NCI-H1436 (cell line): Measurements from ENCODE around the gene CCDC7.
"Not testable (repeated sequence)": the region's sequence is repeated elsewhere in the genome, so short reads cannot be mapped to it uniquely, and the experiment has no call there.

Experiments used
- DNase-seq: peaks from one replicate; lab custom pipeline; 2025; lab: John Stamatoyannopoulos, UW

The CCDC7 gene

DNA sequence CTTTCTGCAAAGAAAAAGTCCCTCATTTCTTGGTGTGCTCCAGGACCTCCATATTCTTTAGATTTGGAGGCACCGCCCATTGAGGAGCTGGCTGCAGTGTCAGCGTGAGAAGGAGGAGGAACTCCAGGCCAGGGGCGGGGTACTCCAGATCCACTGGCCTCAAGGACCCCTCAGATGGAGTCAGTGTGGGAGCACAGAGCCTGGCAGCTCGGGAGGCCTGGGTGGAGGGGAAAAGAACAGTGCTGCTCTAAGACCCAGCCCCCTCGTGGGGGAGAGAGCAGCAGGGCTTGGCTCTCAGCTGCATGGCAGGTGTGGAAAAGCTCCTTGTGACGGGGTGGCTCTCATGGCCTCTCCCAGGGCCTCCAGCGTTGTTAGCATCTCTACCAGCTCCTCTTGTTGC is 441.5 kb downstream of the CCDC7 start:
- no peak for DNase-seq

DNA sequence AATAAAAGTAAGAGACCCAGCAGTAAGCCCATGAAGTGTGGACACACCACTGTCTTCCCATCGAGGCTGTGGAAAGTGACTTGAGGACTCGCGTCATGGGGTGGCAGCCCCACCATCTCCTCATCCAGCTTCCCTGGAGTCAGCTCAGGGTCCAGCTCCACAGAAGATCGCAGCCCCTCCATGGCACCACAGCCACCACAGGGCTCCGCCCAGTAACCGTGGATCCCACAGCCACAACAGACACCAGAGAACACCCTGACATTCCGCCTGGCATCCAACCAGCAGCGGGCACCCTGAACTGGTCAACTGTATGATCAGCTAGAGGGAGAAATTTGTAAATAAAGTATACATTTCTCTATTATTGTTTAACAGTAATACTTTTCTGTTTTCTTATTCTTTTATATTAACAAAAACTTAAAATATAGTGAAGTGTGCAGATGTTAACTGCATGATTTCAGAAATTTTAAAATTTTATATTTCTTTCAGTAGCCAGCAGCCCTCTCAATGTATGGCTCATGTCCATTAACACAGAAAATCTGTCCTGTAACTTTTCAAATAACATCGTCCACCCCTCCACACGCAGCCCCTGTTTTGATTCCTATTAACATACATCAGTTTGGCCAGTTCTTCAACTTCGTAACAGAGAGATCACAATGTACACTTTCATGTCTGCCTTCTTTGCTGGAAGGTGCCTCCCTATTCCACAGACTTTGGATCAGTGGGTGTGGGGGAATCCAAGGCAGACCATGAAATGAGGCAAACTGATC is 442.4 kb downstream of the CCDC7 start:
- DNase-seq, result no peak

DNA sequence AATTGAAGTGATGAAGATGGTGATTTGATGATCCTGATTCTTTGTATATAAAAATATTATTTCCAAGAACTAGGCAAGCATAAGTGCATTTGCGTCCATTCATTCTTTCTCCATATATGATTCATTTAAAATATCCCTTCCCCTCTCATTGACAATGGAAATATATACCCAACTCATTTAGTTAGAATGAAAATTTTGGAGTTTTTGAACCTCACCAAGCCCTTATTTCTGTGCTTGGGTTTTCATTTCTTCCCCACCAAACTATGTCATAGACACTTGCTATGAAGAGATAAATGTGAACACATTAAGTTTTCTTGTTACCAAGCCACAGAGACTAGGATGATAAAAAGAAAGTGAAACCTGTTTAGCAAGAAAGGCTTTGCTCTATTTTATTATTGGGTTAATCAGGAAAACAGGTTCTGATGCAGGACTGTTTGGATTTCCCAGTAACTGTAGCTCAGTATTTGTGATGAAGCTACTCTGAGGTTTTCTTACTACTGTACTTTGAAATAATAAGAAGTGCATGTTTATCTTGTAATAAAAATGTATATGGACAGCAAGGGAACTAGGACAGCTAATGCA is 443.8 kb downstream of the CCDC7 start:
- no peak for DNase-seq

DNA sequence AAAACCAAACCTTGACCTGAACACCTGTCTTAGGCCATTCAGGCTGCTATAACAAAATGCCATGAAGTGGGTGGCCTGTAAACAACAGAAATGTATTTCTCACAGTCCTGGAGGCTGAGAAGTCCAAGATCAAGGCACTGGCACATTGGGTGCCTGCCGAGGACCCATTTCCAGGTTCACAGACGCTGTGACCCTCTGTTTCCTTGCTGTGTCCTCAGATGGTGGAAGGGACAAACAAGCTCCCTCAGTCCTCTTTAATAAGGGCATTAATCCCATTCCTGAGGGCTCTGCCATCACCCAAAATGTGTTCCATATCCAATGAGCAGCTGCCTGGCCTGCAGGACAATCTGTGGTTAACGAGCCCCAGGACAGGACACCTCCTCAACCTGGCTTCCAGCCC is 444.5 kb downstream of the CCDC7 start:
- DNase-seq, result no peak

DNA sequence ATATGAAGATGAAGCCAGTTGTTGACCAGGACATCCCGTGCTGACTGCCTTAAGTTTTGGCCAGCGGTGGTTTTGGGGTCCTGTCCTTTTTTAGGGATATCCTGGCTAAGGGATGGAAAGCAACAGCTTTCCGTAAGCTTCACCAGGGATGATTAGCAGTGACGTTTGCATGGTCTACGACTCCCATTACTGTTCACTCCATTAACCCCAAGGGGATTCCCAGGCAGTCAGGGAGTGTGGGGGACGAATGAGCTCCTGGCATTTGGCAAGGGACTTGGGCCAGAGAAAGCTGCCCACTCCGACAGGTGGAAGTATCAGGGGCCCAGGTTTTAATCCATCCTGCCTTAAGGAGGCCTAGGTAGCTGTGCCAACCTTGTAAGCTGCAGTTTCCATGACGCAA is 445.3 kb downstream of the CCDC7 start:
- no peak for DNase-seq

DNA sequence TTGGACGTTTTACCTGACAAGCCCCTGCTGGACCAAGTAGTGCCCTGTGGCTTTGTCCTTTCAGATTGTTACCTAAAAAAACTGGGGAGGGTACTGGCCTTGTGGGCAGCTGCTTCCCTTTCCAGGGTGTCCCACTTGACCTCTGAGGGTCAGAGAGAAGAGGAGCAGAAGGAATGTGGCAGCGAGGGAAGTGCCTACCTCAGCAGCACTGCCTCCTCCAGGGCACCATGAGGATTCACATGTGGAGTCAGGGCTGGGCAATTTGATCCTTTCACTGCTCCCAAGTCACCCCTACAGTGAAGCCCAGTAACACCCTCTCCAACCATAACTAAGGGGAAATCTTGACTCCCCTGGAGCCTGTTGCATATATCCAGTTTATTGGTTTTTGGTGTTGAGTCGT is 447.5 kb downstream of the CCDC7 start:
- no peak for DNase-seq

DNA sequence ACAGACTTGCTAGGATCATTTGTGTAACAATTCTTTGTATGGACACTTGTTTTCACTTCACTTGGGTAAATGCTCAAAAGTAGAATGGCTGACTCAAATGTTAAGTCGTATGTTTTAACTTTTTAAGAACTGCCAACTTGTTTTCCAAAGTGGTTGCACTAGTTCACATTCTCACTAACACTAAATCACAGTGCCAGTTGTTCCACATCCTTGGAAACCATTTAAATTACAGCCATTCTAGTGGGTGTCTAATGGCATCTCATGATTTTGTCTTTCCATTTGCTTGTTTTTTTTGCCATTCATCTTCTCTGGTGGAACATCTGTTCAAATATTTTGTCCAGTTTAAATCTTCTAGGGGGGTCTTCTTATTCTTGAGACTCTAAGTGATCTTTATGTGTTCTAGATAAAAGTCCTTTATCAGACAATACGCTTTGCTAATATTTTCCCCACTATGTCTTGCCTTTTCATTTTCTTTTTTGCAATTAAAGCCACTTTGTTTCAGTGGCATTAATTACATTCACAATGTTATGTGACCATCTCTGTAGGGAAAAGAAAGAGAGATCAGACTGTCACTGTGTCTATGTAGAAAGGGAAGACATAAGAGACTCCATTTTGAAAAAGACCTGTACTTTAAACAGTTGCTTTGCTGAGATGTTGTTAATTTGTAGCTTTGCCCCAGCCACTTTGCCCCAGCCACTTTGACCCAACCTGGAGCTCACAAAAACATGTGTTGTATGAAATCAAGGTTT is 448.1 kb downstream of the CCDC7 start:
- DNase-seq, result no peak

DNA sequence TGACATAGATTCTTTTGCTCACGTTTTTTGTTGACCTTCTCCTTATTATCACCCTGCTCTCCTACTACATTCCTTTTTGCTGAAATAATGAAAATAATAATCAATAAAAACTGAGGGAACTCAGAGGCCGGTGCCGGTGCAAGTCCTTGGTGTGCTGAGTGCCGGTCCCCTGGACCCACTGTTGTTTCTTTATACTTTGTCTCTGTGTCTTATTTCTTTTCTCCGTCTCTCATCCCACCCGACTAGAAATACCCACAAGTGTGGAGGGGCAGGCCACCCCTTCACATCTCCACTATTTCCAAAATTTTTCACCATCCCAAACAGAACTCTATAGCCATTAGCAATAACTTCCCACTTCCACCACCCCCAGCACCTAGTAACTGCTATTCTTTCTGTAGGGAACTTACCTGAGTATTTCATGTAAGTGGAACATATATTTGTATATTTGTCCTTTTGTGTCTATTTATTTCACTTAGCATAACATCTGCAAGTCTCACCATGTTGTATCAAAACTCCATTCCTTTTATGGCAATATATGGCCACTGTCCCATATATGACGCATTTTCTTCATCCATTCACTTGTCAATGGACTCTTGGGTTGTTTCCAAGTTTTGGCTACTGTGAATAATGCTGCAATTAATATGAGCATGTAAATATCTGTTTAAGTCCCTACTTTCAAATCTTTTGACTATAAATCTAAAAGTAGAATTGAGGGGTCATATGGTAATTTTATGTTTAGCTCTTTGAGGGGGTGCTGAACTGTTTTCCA is 449.4 kb downstream of the CCDC7 start:
- DNase-seq, result not testable (repeated sequence)

DNA sequence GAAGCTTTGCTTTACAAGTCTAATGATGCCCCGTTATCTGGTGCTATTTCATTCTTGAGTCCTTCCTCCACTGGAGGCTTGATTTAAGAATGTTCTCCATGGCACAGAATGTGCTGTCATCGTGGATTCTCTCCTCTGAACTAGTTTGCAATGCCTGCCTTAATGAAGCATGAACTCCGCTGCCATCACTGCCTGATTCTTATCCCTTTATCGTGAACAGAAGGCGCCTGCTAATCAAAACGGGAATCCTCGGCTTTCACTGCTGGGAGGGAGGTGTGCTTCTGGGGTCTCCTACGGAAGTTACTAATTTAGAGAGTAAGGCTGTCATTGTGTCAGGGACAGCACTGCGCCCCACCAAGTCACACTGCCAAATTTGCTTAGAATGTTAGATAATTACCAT is 455.9 kb downstream of the CCDC7 start:
- DNase-seq, result no peak

DNA sequence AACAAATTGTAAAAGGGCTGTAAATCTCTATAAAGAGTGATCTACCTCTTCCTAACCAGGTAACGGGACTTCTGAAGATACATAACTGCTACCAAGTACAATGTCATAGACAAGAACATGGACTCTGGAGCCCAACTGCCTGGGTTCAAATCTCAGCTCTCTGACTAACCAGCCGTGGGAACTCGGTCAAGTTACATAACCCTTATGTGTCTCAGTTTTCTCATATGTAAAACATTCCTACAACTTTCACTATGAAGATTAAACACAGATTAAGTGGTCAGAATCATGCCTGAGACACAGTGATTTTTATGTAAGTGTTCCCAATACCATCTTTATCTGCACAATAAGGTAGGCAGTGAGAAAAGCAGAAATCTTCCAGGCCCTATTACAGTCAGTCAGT is 459.5 kb downstream of the CCDC7 start:
- DNase-seq, result no peak

DNA sequence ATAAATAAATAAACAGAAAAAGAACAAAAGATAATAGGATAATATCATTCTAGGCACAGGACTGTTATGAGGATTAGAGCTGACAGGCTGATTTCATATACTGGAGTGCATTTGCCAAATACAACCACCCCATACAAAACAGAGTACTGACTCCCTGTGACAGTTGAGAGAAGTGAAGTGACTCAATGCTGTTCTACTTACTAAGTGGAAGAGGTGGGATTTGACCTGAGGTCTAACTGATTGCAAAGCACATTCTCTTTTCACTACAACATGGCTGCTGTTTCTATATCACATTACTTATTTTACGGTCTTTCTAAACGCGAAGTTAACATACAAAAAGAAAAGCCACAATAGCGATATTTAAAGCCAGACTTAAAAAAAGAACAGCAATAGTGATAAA is 460.7 kb downstream of the CCDC7 start:
- DNase-seq, result no peak

DNA sequence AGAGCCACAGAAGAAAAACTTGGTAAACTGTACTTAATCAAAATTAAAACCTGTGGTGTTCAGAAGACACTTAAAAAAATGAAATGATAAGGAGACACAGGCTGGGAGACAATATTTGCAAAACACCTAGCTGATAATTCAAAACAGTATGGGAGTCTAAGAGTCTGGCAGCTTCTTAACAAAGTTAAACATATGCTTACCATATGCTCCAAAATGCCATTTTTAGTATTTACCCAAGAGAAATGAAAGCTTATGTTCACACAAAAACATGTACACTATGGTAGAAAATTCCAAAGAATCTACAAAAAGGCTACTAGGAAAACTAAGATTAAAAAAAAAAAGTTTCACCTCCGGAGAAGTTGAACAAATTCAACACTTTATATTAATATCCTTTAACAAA is 463.5 kb downstream of the CCDC7 start:
- DNase-seq, result no peak

DNA sequence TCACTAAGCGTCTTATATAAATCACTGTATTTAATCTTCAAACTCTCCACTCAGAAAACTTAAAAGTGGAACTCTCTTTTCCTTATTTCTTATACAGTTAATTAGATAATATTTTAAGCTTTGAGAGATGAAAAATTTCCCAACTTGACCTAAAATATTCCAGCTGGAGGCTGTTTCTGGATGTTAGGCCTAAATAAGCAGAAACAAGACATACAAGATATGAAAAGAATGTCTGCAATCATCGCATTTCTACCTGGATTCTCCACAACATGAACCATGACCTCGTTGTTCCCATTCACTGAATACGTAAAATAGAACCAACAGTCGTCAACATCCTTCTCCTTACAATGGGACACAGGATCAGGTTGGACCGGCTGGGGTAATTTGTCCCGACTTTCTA is 464.0 kb downstream of the CCDC7 start:
- DNase-seq, result not testable (repeated sequence)

DNA sequence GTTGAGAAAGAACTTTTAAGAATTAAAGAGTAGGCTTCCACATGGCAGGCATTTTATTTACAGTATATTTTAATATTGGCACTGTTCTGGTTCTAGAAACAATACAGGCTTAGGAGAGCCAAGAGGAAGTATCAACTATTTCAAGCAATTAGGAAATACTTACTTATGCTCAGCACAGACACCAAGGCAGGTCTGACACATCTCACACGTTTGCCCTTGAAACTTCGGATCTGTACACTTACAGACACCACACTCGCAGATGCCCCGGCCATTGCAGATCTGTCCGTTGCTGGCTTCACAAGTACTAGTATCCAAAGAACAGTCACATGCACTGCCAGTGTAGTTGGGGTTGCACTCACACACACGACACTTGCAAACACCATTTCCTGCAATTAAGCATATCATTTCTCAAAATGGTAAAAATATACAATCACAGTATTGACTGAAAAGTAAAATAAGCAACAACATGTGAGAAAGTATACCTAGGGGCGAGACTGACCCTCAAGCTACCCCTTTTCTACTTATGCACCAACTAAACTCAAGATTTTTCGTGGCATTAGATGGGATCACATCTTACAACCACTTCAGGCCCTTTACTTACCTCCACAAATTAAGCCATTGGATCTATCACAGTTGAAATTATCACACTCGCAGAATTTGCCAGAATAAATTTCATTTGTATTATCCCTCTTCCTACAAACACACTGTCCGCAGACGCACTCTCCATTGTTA is 465.5 kb downstream of the CCDC7 start:
- DNase-seq, result no peak

DNA sequence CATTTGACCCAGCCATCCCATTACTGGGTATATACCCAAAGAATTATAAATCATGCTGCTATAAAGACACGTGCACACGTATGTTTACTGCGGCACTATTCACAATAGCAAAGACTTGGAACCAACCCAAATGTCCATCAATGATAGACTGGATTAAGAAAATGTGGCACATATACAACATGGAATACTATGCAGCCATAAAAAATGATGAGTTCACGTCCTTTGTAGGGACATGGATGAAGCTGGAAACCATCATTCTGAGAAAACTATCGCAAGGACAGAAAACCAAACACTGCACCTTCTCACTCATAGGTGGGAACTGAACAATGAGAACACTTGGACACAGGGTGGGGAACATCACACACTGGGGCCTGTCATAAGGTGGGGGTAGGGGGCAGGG is 471.9 kb downstream of the CCDC7 start:
- not testable (repeated sequence) for DNase-seq

DNA sequence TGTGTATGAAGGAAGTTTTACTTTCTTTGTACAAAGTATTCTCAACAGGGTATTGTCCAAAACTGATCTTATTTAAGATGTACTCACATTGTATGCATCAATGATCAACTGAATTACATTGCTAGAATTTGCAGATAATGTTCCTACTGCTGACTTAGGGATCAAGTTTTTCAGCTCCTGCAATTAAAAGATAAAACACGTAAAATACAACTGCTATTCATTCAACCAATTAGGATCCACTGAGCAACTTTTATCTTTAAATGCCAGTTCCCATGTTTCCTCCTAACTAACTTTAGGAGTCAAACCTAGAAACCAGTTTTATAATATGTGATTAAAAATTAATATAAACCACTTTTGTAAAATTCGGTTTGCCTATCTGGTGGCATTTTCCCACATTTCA is 476.2 kb downstream of the CCDC7 start:
- no peak for DNase-seq

DNA sequence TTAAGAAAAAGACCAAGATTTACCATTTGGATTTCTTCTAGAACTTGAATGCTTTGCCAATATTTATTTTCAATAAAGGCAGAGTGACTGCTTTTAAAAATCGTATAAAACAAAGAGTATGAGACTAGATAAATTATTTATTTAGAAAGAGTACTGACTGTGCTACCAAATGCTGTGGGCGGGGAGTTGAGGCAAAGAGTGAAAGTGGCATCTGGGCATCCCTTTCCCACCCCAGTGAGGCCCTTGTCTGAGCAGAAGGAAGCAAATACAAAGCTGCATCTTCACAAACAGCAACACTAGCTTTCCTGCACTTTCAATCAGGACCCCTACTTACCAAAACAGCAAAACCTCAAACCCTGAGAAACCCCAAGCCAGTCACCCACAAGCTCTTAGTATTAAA is 477.2 kb downstream of the CCDC7 start:
- DNase-seq, result no peak

DNA sequence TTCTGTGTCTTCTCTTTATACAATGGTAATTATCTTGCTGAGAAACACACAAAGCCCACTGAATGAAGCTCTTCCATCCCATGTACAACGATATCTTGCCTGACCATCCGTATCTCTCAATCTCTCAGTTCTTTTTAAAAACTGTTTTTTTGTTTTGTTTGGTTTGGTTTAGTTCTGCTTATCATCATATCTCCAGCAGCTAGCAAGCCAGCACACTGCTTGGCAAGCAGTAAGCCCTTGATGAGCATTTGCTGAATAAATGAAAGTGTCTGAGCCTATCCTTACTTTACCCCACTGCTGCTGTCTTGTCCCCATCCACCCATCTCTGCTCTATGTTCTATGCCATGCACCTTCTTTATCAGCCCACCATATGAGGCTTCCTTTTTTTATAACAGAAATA is 477.9 kb downstream of the CCDC7 start:
- no peak for DNase-seq
